Posterior cingulate gyrus (tissue), 11 donors: Measurements from ENCODE around the gene CFP.

Experiments used
- DNase-seq, 10 donors: peaks; one replicate each; pipeline versions ENCODE4 v3.0.0 to v3.0.0-alpha.2; 2020 to 2021; ENCODE audit warnings: mixed read lengths in 3 of 10
- intact Hi-C: fragments of 100-400 bp; cut with DNase I; formaldehyde crosslinking; loops from one replicate; pipeline ENCODE4 v1.15.1; 2023

The CFP gene

GRCh38 chrX:47577424-47577823 is 52.3 kb downstream of the CFP start:
- intact Hi-C loops = no loop called here
- peak in 1 of 10 donors; percentile 60 for DNase-seq

GRCh38 chrX:47576021-47576898 is 53.5 kb downstream of the CFP start:
- intact Hi-C loops = no loop called here
- DNase-seq = peak in 1 of 10 donors; percentile 55

GRCh38 chrX:47574547-47575301 is 55.0 kb downstream of the CFP start:
- peak in 1 of 10 donors; percentile 86 for DNase-seq
- intact Hi-C loops = no loop called here

DNA sequence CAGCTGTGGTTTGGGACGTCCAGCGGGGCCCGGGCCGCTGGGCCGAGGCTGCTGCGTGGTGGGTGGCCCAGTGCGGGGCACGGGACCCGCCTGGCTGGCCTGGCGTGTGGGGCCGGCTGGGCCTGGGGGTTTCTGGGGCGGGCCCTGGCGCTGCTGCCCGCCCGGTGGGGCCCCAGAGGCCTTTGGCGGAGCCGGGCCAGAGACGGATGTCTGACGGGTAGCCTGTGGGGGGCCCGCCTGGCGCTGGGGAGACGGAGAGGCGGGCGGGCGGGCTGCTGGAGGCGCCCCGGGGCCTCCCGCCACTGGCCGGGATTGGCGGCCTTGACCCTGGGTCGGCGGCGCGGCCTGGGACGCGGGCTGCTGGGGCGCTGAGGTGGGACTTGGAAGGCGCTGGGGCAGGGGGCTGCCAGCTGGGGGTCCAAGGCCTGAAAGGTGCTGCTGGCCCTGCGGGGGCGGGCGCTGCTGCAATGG is 55.6 kb downstream of the CFP start:
- no peak for DNase-seq
- intact Hi-C loops = no loop called here

DNA sequence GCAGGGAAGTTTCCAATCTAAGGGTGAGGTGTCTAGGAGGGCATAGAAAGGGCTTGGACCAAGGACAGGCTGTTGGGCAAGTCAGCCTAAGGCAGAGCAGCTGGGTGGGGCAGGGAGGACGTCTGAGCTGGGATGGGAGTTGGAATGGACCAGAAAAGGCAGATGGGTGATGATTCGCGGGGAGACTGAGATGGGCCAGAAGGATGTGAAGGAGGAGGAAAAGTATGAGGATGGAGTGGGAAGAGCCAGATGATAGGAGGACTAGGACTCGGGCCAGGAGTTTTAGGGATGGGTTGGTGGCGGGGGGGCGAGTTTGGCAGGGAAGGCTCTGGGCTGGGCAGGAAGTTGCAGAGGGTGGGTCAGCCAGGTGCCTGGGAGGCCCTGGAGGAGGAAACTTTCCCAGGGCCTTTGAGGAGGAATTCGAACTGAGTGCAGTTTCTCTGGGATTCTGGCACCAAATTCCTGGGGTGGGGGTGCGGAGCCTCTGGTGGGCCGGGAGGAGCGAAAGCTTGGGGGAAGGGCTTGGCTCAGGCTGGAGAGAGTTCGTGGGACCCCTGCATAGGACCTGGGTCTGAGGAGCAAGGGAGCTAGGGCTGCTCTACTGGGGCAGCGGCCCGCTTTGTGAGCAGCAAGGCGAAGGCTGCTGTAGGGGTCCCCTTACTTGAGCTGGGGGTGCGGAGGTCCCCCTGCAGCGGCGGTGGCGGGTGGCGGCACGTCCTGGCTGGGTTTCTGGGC is 56.2 kb downstream of the CFP start:
- intact Hi-C loops = no loop called here
- no peak for DNase-seq
